Stimulated activated CD8-positive, alpha-beta memory T cell treated with anti-CD3 and anti-CD28 coated beads, Interleukin-12 subunit alpha, Interleukin-12 subunit beta, amount 100 ng/mL, for 24 hours (primary cell): ENCODE results near the gene NOL6.
A peak's percentile ranks its signal among the peaks of the same experiment; 100 is the strongest.
"Not testable (repeated sequence)": the region's sequence is repeated elsewhere in the genome, so short reads cannot be mapped to it uniquely, and the experiment has no call there.

ENCODE experiments used
- DNase-seq: peaks from one replicate; pipeline ENCODE4 v3.0.0-alpha.2; 2020; ENCODE audit errors: extremely low read depth

Gene NOL6

DNA sequence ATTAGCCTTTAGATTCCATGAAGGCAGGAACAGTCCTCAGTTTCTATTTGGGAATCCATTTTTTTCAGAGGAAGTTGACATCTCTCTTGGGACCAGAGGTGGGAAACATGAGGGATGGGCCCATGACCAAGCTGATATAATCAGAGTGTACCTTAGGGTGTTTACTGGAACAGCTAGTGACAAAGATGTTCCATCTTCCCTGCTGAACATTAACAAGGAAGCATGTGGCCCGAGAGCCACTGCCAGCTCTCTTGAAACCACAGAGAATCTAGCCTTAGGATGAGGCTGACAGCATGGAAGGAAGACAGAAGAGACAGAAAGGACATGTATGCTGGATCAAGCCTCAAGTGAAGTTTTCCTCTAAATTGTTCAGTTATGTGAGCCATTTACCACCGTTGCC, 42.3 kb downstream of the NOL6 start:
- DNase-seq: no peak

DNA sequence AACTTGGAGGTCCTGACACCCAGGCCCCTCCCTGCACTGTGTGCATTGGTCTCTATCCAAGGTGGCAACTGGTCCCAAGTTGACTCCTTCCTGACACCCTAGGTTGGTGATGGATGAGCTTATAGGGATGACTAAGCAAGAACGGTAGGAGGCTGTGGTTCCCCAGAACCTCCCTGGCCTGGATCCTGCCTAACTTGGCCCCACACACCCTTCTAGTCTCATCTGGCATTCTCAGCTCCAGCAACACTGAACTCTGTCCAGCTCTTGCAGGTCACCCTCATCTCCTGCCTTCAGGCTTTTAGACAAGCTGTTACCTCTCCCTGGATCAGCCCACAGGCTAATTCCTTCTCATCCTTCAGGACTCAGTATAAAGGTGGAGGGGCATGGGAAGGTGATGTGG, 42.8 kb downstream of the NOL6 start:
- no peak for DNase-seq

DNA sequence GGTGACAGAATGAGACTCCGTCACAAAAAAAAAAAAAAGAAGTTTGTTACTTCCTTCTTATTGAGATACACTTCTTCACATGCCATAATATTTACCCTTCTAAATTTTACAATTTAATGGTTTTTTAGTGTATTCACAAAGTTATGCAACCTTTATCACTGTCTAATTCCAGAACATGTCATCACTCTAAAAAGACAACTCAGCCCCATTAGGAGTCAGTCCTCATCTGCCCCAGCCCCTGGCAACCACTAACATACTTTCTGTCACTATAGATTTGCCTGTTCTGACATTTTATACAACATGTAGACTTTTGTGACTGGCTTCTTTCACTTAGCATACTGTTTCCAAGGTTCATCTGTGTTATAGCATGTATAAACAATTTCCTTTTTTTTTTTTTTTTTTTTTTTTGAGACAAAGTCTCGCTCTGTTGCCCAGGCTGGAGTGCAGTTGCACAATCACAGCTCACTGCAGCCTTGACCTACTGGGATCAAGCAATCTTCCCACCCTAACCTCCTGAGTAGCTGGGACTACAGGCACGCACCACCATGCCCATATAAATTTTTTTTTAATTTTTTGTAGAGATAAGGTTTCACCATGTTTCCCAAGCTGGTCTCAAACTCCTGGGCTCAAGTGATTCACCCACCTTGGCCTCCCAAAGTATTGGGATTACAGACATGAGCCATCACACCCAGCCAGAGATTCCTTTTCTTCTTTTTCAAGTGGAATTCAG, 44.3 kb downstream of the NOL6 start:
- DNase-seq: no peak

- no peak for DNase-seq
Observed at GRCh38 chr9:33426843-33427293, 46.9 kb downstream of the NOL6 start.

DNA sequence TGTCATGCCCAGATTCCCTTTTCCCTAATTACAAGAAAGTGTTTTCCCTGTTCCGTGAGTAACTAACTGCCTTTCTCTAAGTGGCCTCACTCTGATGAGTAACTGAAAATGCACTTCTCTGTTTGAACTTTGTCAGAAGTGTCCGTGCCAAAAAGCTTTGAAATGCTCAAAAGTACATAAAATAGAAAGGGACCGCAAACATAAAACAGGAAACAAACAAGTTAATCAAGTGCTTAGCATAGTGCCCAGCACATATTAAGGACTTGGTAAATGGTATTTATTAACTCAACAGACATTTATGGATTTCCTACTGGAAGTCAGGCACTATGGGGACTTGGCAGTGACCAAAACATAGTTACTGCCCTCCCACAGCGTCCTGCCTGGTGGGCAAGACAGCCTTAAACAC, 48.6 kb downstream of the NOL6 start:
- no peak for DNase-seq

- not testable (repeated sequence) for DNase-seq
Observed at GRCh38 chr9:33424492-33424891, 49.2 kb downstream of the NOL6 start.

- DNase-seq: not testable (repeated sequence)
Observed at GRCh38 chr9:33424043-33424442, 49.7 kb downstream of the NOL6 start.

DNA sequence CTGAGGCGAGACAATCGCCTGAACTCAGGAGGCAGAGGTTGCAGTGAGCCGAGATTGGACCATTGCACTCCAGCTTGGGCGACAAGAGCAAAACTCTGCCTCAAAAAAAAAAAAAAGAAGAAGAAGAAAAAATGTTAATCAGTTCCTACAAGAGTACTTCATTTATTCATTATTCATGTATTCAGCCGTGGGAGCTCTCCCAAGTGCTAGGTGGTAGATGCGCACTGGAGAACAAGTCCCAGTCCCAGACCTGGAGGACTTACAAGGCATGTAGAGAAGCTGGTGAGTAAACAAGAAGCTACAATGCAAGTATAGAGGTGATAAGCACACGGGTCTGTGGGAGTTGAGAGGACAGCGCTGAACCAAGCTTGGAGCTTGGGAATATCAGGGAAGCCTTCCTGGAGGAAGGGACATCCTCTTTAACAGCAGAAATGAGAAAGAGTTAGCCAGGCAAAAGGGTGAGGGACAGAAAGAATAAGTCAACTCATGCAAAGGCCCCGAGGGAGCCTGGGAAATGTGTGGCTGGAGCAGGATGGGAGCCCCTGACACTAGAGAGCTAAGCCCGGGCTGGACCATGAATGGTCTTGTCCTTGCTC, 53.9 kb downstream of the NOL6 start:
- no peak for DNase-seq

DNA sequence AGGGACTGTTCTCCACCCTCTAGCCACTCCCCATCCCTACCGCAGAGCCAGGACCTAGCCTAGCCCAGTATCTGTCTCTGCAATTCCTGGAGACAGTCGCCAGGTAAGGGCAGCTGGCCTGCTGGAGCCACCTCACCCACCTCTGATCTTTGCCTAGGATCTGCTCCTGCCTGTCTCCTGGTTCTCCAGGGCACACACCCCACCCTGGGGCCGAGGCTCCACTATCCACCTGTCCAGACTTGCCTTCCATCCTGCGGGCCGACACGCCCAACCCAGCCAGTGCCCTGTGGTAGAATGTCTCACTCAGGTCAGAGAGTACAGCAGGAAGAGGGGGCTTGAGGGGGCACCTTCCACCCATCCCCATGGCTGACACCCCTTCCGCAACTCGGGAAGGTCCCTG, 55.6 kb downstream of the NOL6 start:
- no peak for DNase-seq

DNA sequence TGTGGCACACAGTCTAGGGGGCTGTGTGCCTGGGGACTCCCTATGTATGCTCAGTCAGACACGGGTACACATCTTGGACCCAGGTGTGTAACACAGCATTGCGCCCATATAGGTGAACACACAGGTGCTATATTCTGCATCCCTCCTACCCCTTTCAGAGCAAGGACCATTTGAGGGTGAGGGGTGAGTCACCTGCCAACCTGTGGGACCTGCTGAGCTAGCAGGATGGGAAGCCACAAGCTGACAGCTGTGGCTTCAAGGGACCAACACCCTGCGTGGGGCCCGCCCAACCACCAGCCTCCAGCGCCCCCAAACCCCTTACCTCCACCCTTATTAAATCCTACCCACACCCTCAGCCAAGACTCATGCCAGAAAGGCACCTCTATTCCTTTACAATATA, 56.7 kb downstream of the NOL6 start:
- no peak for DNase-seq

DNA sequence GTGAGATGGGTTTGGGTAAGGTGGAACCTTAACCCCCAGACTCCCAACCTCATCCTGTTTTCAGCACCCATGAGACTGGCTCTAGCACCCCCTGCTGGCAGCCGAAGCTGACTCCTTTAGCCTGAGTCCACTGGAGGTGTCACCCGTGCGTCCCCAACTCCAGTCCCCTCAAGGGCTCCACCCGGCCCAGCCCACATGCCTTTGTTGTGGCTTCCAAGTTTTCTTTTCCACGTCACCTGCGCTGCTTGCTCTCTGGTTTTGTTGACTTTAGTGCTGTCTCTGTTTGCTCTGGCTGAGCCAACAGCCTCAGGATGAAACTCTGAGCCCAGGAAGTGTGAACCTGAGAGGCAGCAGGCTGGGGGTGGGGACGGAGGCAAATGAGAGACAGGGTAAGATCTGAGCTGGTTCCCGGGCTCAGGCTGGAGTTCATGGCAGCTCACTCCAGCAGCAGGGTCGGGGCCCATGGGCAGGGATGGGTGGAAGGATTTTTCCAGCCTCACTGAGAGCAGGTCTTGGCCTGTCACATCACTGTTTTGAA, 58.2 kb downstream of the NOL6 start:
- peak; percentile 55 for DNase-seq

- no peak for DNase-seq
Observed at GRCh38 chr9:33414889-33415500, 58.7 kb downstream of the NOL6 start.

DNA sequence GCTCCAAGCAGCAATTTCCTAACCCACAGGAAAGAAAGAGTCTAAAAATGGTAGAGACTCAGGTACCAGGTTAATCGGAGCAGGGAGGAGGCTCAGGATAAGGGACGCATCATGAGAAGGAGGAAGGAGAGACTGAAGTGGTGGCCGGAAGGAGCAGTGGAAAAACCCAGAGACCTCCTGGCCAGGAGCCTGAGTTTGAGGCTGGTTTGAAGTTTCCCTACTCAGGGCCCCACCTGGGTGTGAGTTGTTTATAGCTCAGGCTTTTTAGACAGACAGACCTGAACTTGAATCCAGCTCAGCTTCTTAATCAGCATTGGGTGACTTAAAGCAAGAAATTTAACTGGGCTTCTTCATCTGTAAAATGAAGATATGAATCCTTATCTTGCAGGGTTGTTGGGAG, 59.5 kb downstream of the NOL6 start:
- DNase-seq: no peak
